ENCODE data around the gene MUS81. TPM values are rescaled to one million over a fixed set of nuclear protein-coding genes. Genes with fewer than 3 reads are reported as not detected.

MUS81 gene
- total and polyA plus RNA-seq, 7 experiments from 2014 or later: 18.3 to 117 (median 68.8) TPM

- intact Hi-C loops (cut with micrococcal nuclease): no loop called here
- CTCF ChIA-PET: interaction anchor here (0.7 to 3.4 kb wide), 15 partner anchors 10 to 177 kb away, joined by 3 to 29 read pairs (median 4); partner anchors contain the start of genes AP5B1, KAT5 and SNX32
These were observed 42.9 kb upstream of the MUS81 start for GRCh38 chr11:65817312-65817834.

GRCh38 chr11:65817835-65818680 lies 42.2 kb upstream of the MUS81 start:
- Mint-ChIP-seq H3K27me3 (peaks cover 0 to 4% (median 0%) of the 10 kb centered on the region in 5 donors), H3K4me3 (peak overlapping the region; percentile 74 to 90 (median 82)), H3K27ac (peak overlapping the region; percentile 56 to 90 (median 76)), H3K36me3 (peaks cover 0 to 8% (median 0%) of the 10 kb centered on the region in 5 donors), H3K9me3 (no peaks in the 10 kb centered on the region), H3K4me1 (peaks cover 6 to 21% (median 17%) of the 10 kb centered on the region in 7 donors)
- CTCF ChIA-PET: interaction anchor here (0.7 to 3.4 kb wide), 17 partner anchors 11 to 176 kb away, joined by 3 to 29 read pairs (median 3); partner anchors contain the start of genes AP5B1 and KAT5
- Histone ChIP-seq H3K27ac (ENCODE audit: low read depth, low read length) (peak overlapping the region; percentile 75), H3K36me3 (ENCODE audit: control insufficient read depth in 2 of 3, insufficient read depth in 3 of 3, low read length in 3 of 3) (peaks cover 0 to 5% (median 0%) of the 10 kb centered on the region in 3 experiments), H3K4me3 (ENCODE audit: low read length) (peak overlapping the region; percentile 72), H3K4me1 (ENCODE audit: control insufficient read depth in 2 of 2, insufficient read depth in 2 of 2, low read length in 2 of 2) (peaks cover 7% of the 10 kb centered on the region in 2 donors), H3K27me3 (ENCODE audit: control insufficient read depth in 2 of 2, insufficient read depth in 2 of 2, low read length in 2 of 2) (no peaks in the 10 kb centered on the region), H3K9me3 (ENCODE audit: control insufficient read depth in 2 of 3, low read length in 3 of 3) (no peaks in the 10 kb centered on the region)
- intact Hi-C loops (cut with micrococcal nuclease): loop anchor here (1.0 kb wide), 10 partner anchors 38 to 204 kb away; partner anchors contain the start of genes AP5B1 (in 2 of the 2), BANF1 (in 1 of the 2), CFL1 (in 1 of the 2) and EIF1AD (in 1 of the 2)
- peak; percentile 98 for ATAC-seq
- POLR2A ChIA-PET: interaction anchor here (0.6 to 3.0 kb wide), 9 partner anchors 9 to 191 kb away, joined by 3 to 20 read pairs (median 4); partner anchors contain the start of genes AP5B1, KAT5, RNASEH2C and SNX32
- peak; percentile 79 to 98 (median 89) for DNase-seq

More at GRCh38 chr11:65817312-65817834, 42.9 kb upstream of the MUS81 start:
- Histone ChIP-seq H3K9me3 (ENCODE audit: control insufficient read depth in 2 of 3, low read length in 3 of 3) (no peaks in the 10 kb centered on the region), H3K4me3 (ENCODE audit: low read length) (peak overlapping the region; percentile 72), H3K4me1 (ENCODE audit: control insufficient read depth in 2 of 2, insufficient read depth in 2 of 2, low read length in 2 of 2) (peaks cover 7% of the 10 kb centered on the region in 2 donors), H3K27ac (ENCODE audit: low read depth, low read length) (peak overlapping the region; percentile 75), H3K36me3 (ENCODE audit: control insufficient read depth in 2 of 3, insufficient read depth in 3 of 3, low read length in 3 of 3) (peaks cover 0 to 5% (median 0%) of the 10 kb centered on the region in 3 experiments), H3K27me3 (ENCODE audit: control insufficient read depth in 2 of 2, insufficient read depth in 2 of 2, low read length in 2 of 2) (no peaks in the 10 kb centered on the region)
- POLR2A ChIA-PET: interaction anchor here (0.6 to 3.0 kb wide), 12 partner anchors 9 to 191 kb away, joined by 3 to 20 read pairs (median 4); partner anchors contain the start of genes AP5B1, FIBP, KAT5 and RNASEH2C
- Mint-ChIP-seq H3K4me1 (peaks cover 6 to 21% (median 17%) of the 10 kb centered on the region in 7 donors), H3K4me3 (peak overlapping the region; percentile 74 to 90 (median 82)), H3K27me3 (peaks cover 0 to 4% (median 0%) of the 10 kb centered on the region in 5 donors), H3K36me3 (peaks cover 0 to 8% (median 0%) of the 10 kb centered on the region in 5 donors), H3K9me3 (no peaks in the 10 kb centered on the region), H3K27ac (peak overlapping the region; percentile 51 to 90 (median 70))
- DNase-seq (no peak), ATAC-seq (no peak)

- POLR2A ChIA-PET: no interaction called here
- CTCF ChIA-PET: no interaction called here
These were observed 39.1 kb upstream of the MUS81 start for GRCh38 chr11:65821107-65821506.

GRCh38 chr11:65822776-65823528 lies 37.3 kb upstream of the MUS81 start:
- H3K9me3 ChIP-seq (ENCODE audit: control insufficient read depth in 2 of 3, low read length in 3 of 3): no peaks in the 10 kb centered on the region
- DNase-seq (no peak), ATAC-seq (no peak)
- no peak overlapping the region for H3K4me3 Mint-ChIP-seq
- no peak overlapping the region for H3K27ac ChIP-seq (ENCODE audit: low read depth, low read length)
- H3K36me3 ChIP-seq (ENCODE audit: control insufficient read depth in 2 of 3, insufficient read depth in 3 of 3, low read length in 3 of 3): no peaks in the 10 kb centered on the region
- ChIA-PET POLR2A (interaction anchor here (0.7 kb wide), 1 partner anchor 11 kb away, joined by 3 read pairs; no protein-coding TSS in a partner anchor), CTCF (interaction anchor here (0.9 to 1.0 kb wide), 2 partner anchors 43 to 112 kb away, joined by 3 read pairs; no protein-coding TSS in a partner anchor)
- intact Hi-C loops (cut with micrococcal nuclease): no loop called here
- H3K9me3 Mint-ChIP-seq: no peaks in the 10 kb centered on the region
- H3K4me1 ChIP-seq (ENCODE audit: control insufficient read depth in 2 of 2, insufficient read depth in 2 of 2, low read length in 2 of 2): no peaks in the 10 kb centered on the region
- peaks cover 0 to 4% (median 0%) of the 10 kb centered on the region in 5 donors for H3K27me3 Mint-ChIP-seq
- peaks cover 0 to 10% (median 0%) of the 10 kb centered on the region in 7 donors for H3K4me1 Mint-ChIP-seq
- H3K4me3 ChIP-seq (ENCODE audit: low read length): no peak overlapping the region
- H3K27me3 ChIP-seq (ENCODE audit: control insufficient read depth in 2 of 2, insufficient read depth in 2 of 2, low read length in 2 of 2): no peaks in the 10 kb centered on the region
- no peaks in the 10 kb centered on the region for H3K36me3 Mint-ChIP-seq
- H3K27ac Mint-ChIP-seq: no peak overlapping the region

More at GRCh38 chr11:65821107-65821506, 39.1 kb upstream of the MUS81 start:
- Mint-ChIP-seq H3K27ac (no peak overlapping the region), H3K36me3 (peaks cover 0 to 5% (median 0%) of the 10 kb centered on the region in 5 donors), H3K27me3 (peaks cover 0 to 4% (median 0%) of the 10 kb centered on the region in 5 donors), H3K4me3 (no peak overlapping the region), H3K9me3 (no peaks in the 10 kb centered on the region), H3K4me1 (peaks cover 6 to 18% (median 15%) of the 10 kb centered on the region in 7 donors)
- DNase-seq (no peak), ATAC-seq (no peak)
- peaks cover 7% of the 10 kb centered on the region in 2 donors for H3K4me1 ChIP-seq (ENCODE audit: control insufficient read depth in 2 of 2, insufficient read depth in 2 of 2, low read length in 2 of 2)
- H3K36me3 ChIP-seq (ENCODE audit: control insufficient read depth in 2 of 3, insufficient read depth in 3 of 3, low read length in 3 of 3): no peaks in the 10 kb centered on the region
- no peaks in the 10 kb centered on the region for H3K9me3 ChIP-seq (ENCODE audit: control insufficient read depth in 2 of 3, low read length in 3 of 3)
- no peaks in the 10 kb centered on the region for H3K27me3 ChIP-seq (ENCODE audit: control insufficient read depth in 2 of 2, insufficient read depth in 2 of 2, low read length in 2 of 2)
- no peak overlapping the region for H3K4me3 ChIP-seq (ENCODE audit: low read length)
- H3K27ac ChIP-seq (ENCODE audit: low read depth, low read length): no peak overlapping the region
- intact Hi-C loops (cut with micrococcal nuclease): no loop called here

GRCh38 chr11:65826984-65827735 lies 33.1 kb upstream of the MUS81 start:
- POLR2A ChIA-PET: interaction anchor here (0.5 to 1.1 kb wide), 3 partner anchors 9 to 102 kb away, joined by 3 read pairs; no protein-coding TSS in a partner anchor
- intact Hi-C loops (cut with micrococcal nuclease): no loop called here

More at GRCh38 chr11:65826984-65827735, 33.1 kb upstream of the MUS81 start:
- no peak overlapping the region for H3K4me3 ChIP-seq (ENCODE audit: low read length)
- H3K9me3 ChIP-seq (ENCODE audit: control insufficient read depth in 2 of 3, low read length in 3 of 3): no peaks in the 10 kb centered on the region
- CTCF ChIA-PET: interaction anchor here (0.5 to 1.8 kb wide), 4 partner anchors 16 to 115 kb away, joined by 3 to 6 read pairs (median 5); partner anchors contain the start of gene KAT5
- Mint-ChIP-seq H3K36me3 (no peaks in the 10 kb centered on the region), H3K4me3 (no peak overlapping the region), H3K27me3 (peaks cover 0 to 12% (median 0%) of the 10 kb centered on the region in 5 donors), H3K27ac (no peak overlapping the region), H3K9me3 (no peaks in the 10 kb centered on the region), H3K4me1 (peaks cover 0 to 19% (median 0%) of the 10 kb centered on the region in 7 donors)
- H3K4me1 ChIP-seq (ENCODE audit: control insufficient read depth in 2 of 2, insufficient read depth in 2 of 2, low read length in 2 of 2): no peaks in the 10 kb centered on the region
- DNase-seq (no peak), ATAC-seq (no peak)
- no peaks in the 10 kb centered on the region for H3K27me3 ChIP-seq (ENCODE audit: control insufficient read depth in 2 of 2, insufficient read depth in 2 of 2, low read length in 2 of 2)
- H3K36me3 ChIP-seq (ENCODE audit: control insufficient read depth in 2 of 3, insufficient read depth in 3 of 3, low read length in 3 of 3): no peaks in the 10 kb centered on the region
- H3K27ac ChIP-seq (ENCODE audit: low read depth, low read length): no peak overlapping the region
